WTC11 (cell line): ENCODE results near the gene LEAP2. TPM values are rescaled to one million over a fixed set of nuclear protein-coding genes. Genes with fewer than 3 reads are reported as not detected.

Experiments
- ATAC-seq: fragments of 200-7000 bp; cut with Tn5 transposase; 2 replicates; pipeline ENCODE4 v1.10.0; 2021; ENCODE audit warnings: mild to moderate bottlenecking, moderate library complexity
- CTCF ChIA-PET: fragments of 300-600 bp; sonication (Branson Sonifier 250); formaldehyde crosslinking; loops from one replicate; lab custom pipeline; 2021; ENCODE audit warnings: antibody characterized with exemption; lab: Charles Lee
- POLR2A ChIA-PET: fragments of 350-600 bp; sonication (Branson Sonifier 250); formaldehyde crosslinking; loops from one replicate; lab custom pipeline; 2021; ENCODE audit warnings: antibody characterized with exemption; lab: Charles Lee
- DNase-seq: peaks from one replicate; pipeline ENCODE4 v3.0.0; 2021; ENCODE audit warnings: low spot score
- H3K27ac Mint-ChIP-seq: 2 replicates; pipeline ENCODE4 v1.8.0; 2021; ENCODE audit warnings: mixed read lengths
- H3K27me3 Mint-ChIP-seq: 2 replicates; pipeline ENCODE4 v1.8.0; 2021; ENCODE audit warnings: low read depth, mild to moderate bottlenecking, moderate library complexity, mixed read lengths
- H3K36me3 Mint-ChIP-seq: 2 replicates; pipeline ENCODE4 v1.8.0; 2021; ENCODE audit warnings: mixed read lengths
- H3K4me1 Mint-ChIP-seq: 2 replicates; pipeline ENCODE4 v1.8.0; 2022; ENCODE audit warnings: mixed read lengths
- H3K4me3 Mint-ChIP-seq: 2 replicates; pipeline ENCODE4 v1.8.0; 2021; ENCODE audit warnings: mild to moderate bottlenecking, moderate library complexity, mixed read lengths
- H3K9me3 Mint-ChIP-seq: 2 replicates; pipeline ENCODE4 v1.8.0; 2021; ENCODE audit warnings: mixed read lengths
- ATF2 ChIP-seq: sonication (generic); formaldehyde crosslinking; IDR thresholded peaks from 2 replicates; pipeline ENCODE4 v1.8.1; 2022; ENCODE audit warnings: low read depth, missing genetic modification reagents, borderline replicate concordance
- ATF6 ChIP-seq: sonication (generic); formaldehyde crosslinking; IDR thresholded peaks from 2 replicates; pipeline ENCODE4 v1.8.1; 2023; ENCODE audit warnings: mild to moderate bottlenecking, missing genetic modification reagents
- CBFB ChIP-seq: sonication (generic); formaldehyde crosslinking; IDR thresholded peaks from 2 replicates; pipeline ENCODE4 v1.8.1; 2022; ENCODE audit warnings: mild to moderate bottlenecking, low read depth, missing genetic modification reagents
- HMGA2 ChIP-seq: fragments of 250-450 bp; sonication (Bioruptor Pico); IDR thresholded peaks from 2 replicates; pipeline ENCODE4 v1.4.0; 2021; ENCODE audit warnings: mild to moderate bottlenecking, moderate library complexity
- JAZF1 ChIP-seq: fragments of 250-450 bp; sonication (Bioruptor Pico); IDR thresholded peaks from 2 replicates; pipeline ENCODE4 v1.9.0; 2021; ENCODE audit warnings: moderate library complexity, mild to moderate bottlenecking, inconsistent platforms
- NFATC4 ChIP-seq: fragments of 250-450 bp; sonication (Bioruptor Pico); IDR thresholded peaks from 2 replicates; pipeline ENCODE4 v1.9.0; 2021; ENCODE audit warnings: mild to moderate bottlenecking
- RELA ChIP-seq: sonication (generic); formaldehyde crosslinking; IDR thresholded peaks from 2 replicates; pipeline ENCODE4 v1.8.1; 2022; ENCODE audit warnings: missing genetic modification reagents, mild to moderate bottlenecking, borderline replicate concordance
- STAT6 ChIP-seq: sonication (generic); formaldehyde crosslinking; conservative IDR thresholded peaks from 2 replicates; pipeline ENCODE4 v1.8.1; 2023; ENCODE audit warnings: mild to moderate bottlenecking, low read depth, missing genetic modification reagents, moderate library complexity
- TCF7 ChIP-seq: sonication (generic); formaldehyde crosslinking; IDR thresholded peaks from 2 replicates; pipeline ENCODE4 v1.8.0; 2022; ENCODE audit warnings: mild to moderate bottlenecking, low read depth, missing genetic modification reagents, moderate library complexity
- TEAD4 ChIP-seq: sonication (generic); formaldehyde crosslinking; IDR thresholded peaks from 2 replicates; pipeline ENCODE4 v1.8.0; 2022; ENCODE audit warnings: mild to moderate bottlenecking, missing genetic modification reagents
- USF1 ChIP-seq: sonication (generic); formaldehyde crosslinking; IDR thresholded peaks from 2 replicates; pipeline ENCODE4 v1.8.0; 2022; ENCODE audit warnings: mild to moderate bottlenecking, missing genetic modification reagents
- ZMAT4 ChIP-seq: fragments of 250-450 bp; sonication (Bioruptor Pico); IDR thresholded peaks from 2 replicates; pipeline ENCODE4 v1.9.0; 2021; ENCODE audit warnings: mild to moderate bottlenecking
- ZNF138 ChIP-seq: sonication (generic); formaldehyde crosslinking; conservative IDR thresholded peaks from 2 replicates; pipeline ENCODE4 v1.8.1; 2022; ENCODE audit warnings: mild to moderate bottlenecking, moderate library complexity, missing genetic modification reagents
- ZSCAN18 ChIP-seq: fragments of 250-450 bp; sonication (Bioruptor Pico); IDR thresholded peaks from 2 replicates; pipeline ENCODE4 v2.1.2; 2022; ENCODE audit warnings: mild to moderate bottlenecking, moderate library complexity
- total RNA-seq: library from RNA; stranded (reverse); gene quantifications from 3 replicates; pipeline ENCODE4 v1.2.3, GENCODE V29; 2021

Gene LEAP2
- total RNA-seq, 1 experiment from 2014 or later = 2.0 TPM

- TF ChIP-seq ATF6 (no peak), TCF7 (CRISPR knock-in tag) (no peak), NFATC4 (CRISPR knock-in tag) (no peak), USF1 (CRISPR knock-in tag) (no peak)
- TF ChIP-seq, all 79 proteins: peak for 0
Measured at GRCh38 chr5:132889501-132889900, 16.0 kb downstream of the LEAP2 start (continued).

GRCh38 chr5:132890817-132891216 lies 17.3 kb downstream of the LEAP2 start:
- no peak overlapping the region for H3K4me3 Mint-ChIP-seq
- ChIA-PET POLR2A (no interaction called here), CTCF (no interaction called here)

GRCh38 chr5:132895719-132896305 lies 22.3 kb downstream of the LEAP2 start:
- TF ChIP-seq JAZF1 (CRISPR knock-in tag) = no peak
- no peak for TF ChIP-seq ATF2
- no peak for TF ChIP-seq RELA (CRISPR knock-in tag)
- no peak for TF ChIP-seq NFATC4 (CRISPR knock-in tag)
- TF ChIP-seq ZMAT4 (CRISPR knock-in tag) = no peak
- TF ChIP-seq ZNF138 = no peak
- no peak for TF ChIP-seq CBFB (CRISPR knock-in tag)
- TF ChIP-seq ZSCAN18 (CRISPR knock-in tag) = no peak
- TF ChIP-seq TEAD4 (CRISPR knock-in tag) = no peak
- POLR2A ChIA-PET = interaction anchor here (0.5 kb wide), 1 partner anchor 8 kb away, joined by 3 read pairs; no protein-coding TSS in a partner anchor
- no peak overlapping the region for H3K4me3 Mint-ChIP-seq

More at GRCh38 chr5:132890817-132891216, 17.3 kb downstream of the LEAP2 start:
- ATAC-seq (no peak), DNase-seq (no peak)
- no peak for TF ChIP-seq ZMAT4 (CRISPR knock-in tag)
- TF ChIP-seq HMGA2 (CRISPR knock-in tag) = peak; percentile 96
- no peak for TF ChIP-seq STAT6 (CRISPR knock-in tag)
- Mint-ChIP-seq H3K27ac (no peak overlapping the region), H3K36me3 (peaks cover 64% of the 10 kb centered on the region), H3K4me1 (no peaks in the 10 kb centered on the region), H3K9me3 (no peaks in the 10 kb centered on the region), H3K27me3 (no peaks in the 10 kb centered on the region)

More at GRCh38 chr5:132895719-132896305, 22.3 kb downstream of the LEAP2 start:
- no peak for DNase-seq
- no peak for ATAC-seq
- H3K9me3 Mint-ChIP-seq = no peaks in the 10 kb centered on the region
- no peaks in the 10 kb centered on the region for H3K27me3 Mint-ChIP-seq
- peaks cover 59% of the 10 kb centered on the region for H3K36me3 Mint-ChIP-seq
- no peak overlapping the region for H3K27ac Mint-ChIP-seq
- CTCF ChIA-PET = no interaction called here
- no peaks in the 10 kb centered on the region for H3K4me1 Mint-ChIP-seq
